ENCODE data around the gene PLEKHG4B. TPM values are rescaled to one million over a fixed set of nuclear protein-coding genes. Genes with fewer than 3 reads are reported as not detected.

Gene PLEKHG4B
- total RNA-seq, 5 donors from 2014 or later (not counting 1 experiment from before 2014, with no cell fraction given), result 0.06 to 0.09 TPM; not detected in 3

- peaks cover 5 to 9% (median 6%) of the 10 kb centered on the region in 3 donors for H3K4me1 Mint-ChIP-seq
- no peak overlapping the region for H3K4me3 Mint-ChIP-seq
- DNase-seq, result no peak
- POLR2A ChIA-PET, result interaction anchor here in 1 of 2 donors (0.6 to 0.9 kb wide), 2 partner anchors 30 to 705 kb away, joined by 3 read pairs; partner anchors contain the start of genes BRD9, CCDC127, SDHA and TRIP13
- H3K9me3 Mint-ChIP-seq, result no peaks in the 10 kb centered on the region
- CTCF ChIA-PET, result interaction anchor here in 1 of 2 donors (1.3 to 1.5 kb wide), 2 partner anchors 30 to 32 kb away, joined by 4 to 9 read pairs; partner anchors contain the start of genes CCDC127 and SDHA
- Histone ChIP-seq H3K27me3 (replicated peaks in 1 of 2; ENCODE audit: control insufficient read depth in 2 of 2, extremely low read depth in 1 of 2, insufficient read depth in 2 of 2, low read length in 1 of 2) (peaks cover 0 to 53% of the 10 kb centered on the region in 2 experiments), H3K27ac (ENCODE audit: low read length) (no peak overlapping the region), H3K4me3 (ENCODE audit: control insufficient read depth in 1 of 2, extremely low read depth in 1 of 2, low read length in 1 of 2) (no peak overlapping the region), H3K36me3 (ENCODE audit: control insufficient read depth in 2 of 2, extremely low read depth in 1 of 2, insufficient read depth in 1 of 2, low read length in 1 of 2) (no peaks in the 10 kb centered on the region), H3K9me3 (no peaks in the 10 kb centered on the region), H3K4me1 (ENCODE audit: control insufficient read depth in 1 of 2, extremely low read depth in 1 of 2, insufficient read depth in 2 of 2, low read length in 2 of 2) (peaks cover 0 to 19% of the 10 kb centered on the region in 2 experiments)
- WGBS (ENCODE audit: insufficient coverage), result 71% methylated on average over 20 of the region's 21 CpGs
- no peaks in the 10 kb centered on the region for H3K36me3 Mint-ChIP-seq
- no peak overlapping the region for H3K27ac Mint-ChIP-seq
- H3K27me3 Mint-ChIP-seq, result peaks cover 0 to 18% of the 10 kb centered on the region in 2 donors
- no peak for ATAC-seq (replicated peaks in 1 of 4)
Measured at GRCh38 chr5:187617-188451, 95.9 kb downstream of the PLEKHG4B start.

GRCh38 chr5:188488-189481 is 96.8 kb downstream of the PLEKHG4B start:
- peak; percentile 68 to 91 (median 83) for DNase-seq
- H3K9me3 Mint-ChIP-seq, result no peaks in the 10 kb centered on the region
- peaks cover 0 to 15% of the 10 kb centered on the region in 2 donors for H3K27me3 Mint-ChIP-seq
- ChIA-PET POLR2A (interaction anchor here in 1 of 2 donors (0.6 to 0.9 kb wide), 2 partner anchors 29 to 704 kb away, joined by 3 read pairs; partner anchors contain the start of genes BRD9, CCDC127, SDHA and TRIP13), CTCF (interaction anchor here in 1 of 2 donors (1.3 to 1.5 kb wide), 2 partner anchors 29 to 31 kb away, joined by 4 to 9 read pairs; partner anchors contain the start of genes CCDC127 and SDHA)
- H3K4me1 Mint-ChIP-seq, result peaks cover 5 to 9% (median 6%) of the 10 kb centered on the region in 3 donors
- peaks cover 0 to 19% of the 10 kb centered on the region in 2 experiments for H3K4me1 ChIP-seq (ENCODE audit: control insufficient read depth in 1 of 2, extremely low read depth in 1 of 2, insufficient read depth in 2 of 2, low read length in 2 of 2)
- no peak overlapping the region for H3K27ac Mint-ChIP-seq
- no peaks in the 10 kb centered on the region for H3K36me3 Mint-ChIP-seq
- peaks cover 0 to 62% of the 10 kb centered on the region in 2 experiments for H3K27me3 ChIP-seq (replicated peaks in 1 of 2; ENCODE audit: control insufficient read depth in 2 of 2, extremely low read depth in 1 of 2, insufficient read depth in 2 of 2, low read length in 1 of 2)
- ATAC-seq (replicated peaks in 1 of 4), result peak; percentile 92 to 95 (median 94)
- no peak overlapping the region for H3K4me3 ChIP-seq (ENCODE audit: control insufficient read depth in 1 of 2, extremely low read depth in 1 of 2, low read length in 1 of 2)
- H3K36me3 ChIP-seq (ENCODE audit: control insufficient read depth in 2 of 2, extremely low read depth in 1 of 2, insufficient read depth in 1 of 2, low read length in 1 of 2), result no peaks in the 10 kb centered on the region
- 42% methylated on average over 37 of the region's 37 CpGs for WGBS (ENCODE audit: insufficient coverage)
- no peak overlapping the region for H3K27ac ChIP-seq (ENCODE audit: low read length)
- H3K4me3 Mint-ChIP-seq, result peak overlapping the region in 1 of 3 donors; percentile 43
- no peaks in the 10 kb centered on the region for H3K9me3 ChIP-seq

GRCh38 chr5:189486-189885 is 97.5 kb downstream of the PLEKHG4B start:
- ATAC-seq (replicated peaks in 1 of 4) (no peak), DNase-seq (no peak)
- Histone ChIP-seq H3K36me3 (ENCODE audit: control insufficient read depth in 2 of 2, extremely low read depth in 1 of 2, insufficient read depth in 1 of 2, low read length in 1 of 2) (no peaks in the 10 kb centered on the region), H3K4me1 (ENCODE audit: control insufficient read depth in 1 of 2, extremely low read depth in 1 of 2, insufficient read depth in 2 of 2, low read length in 2 of 2) (peaks cover 0 to 19% of the 10 kb centered on the region in 2 experiments), H3K27ac (ENCODE audit: low read length) (no peak overlapping the region), H3K4me3 (ENCODE audit: control insufficient read depth in 1 of 2, extremely low read depth in 1 of 2, low read length in 1 of 2) (no peak overlapping the region), H3K27me3 (replicated peaks in 1 of 2; ENCODE audit: control insufficient read depth in 2 of 2, extremely low read depth in 1 of 2, insufficient read depth in 2 of 2, low read length in 1 of 2) (peaks cover 0 to 62% of the 10 kb centered on the region in 2 experiments), H3K9me3 (no peaks in the 10 kb centered on the region)
- peaks cover 0 to 15% of the 10 kb centered on the region in 2 donors for H3K27me3 Mint-ChIP-seq
- ChIA-PET CTCF (no interaction called here), POLR2A (no interaction called here)
- no peak overlapping the region for H3K4me3 Mint-ChIP-seq
- peaks cover 5 to 9% (median 6%) of the 10 kb centered on the region in 3 donors for H3K4me1 Mint-ChIP-seq
- 100% methylated on average over 1 of the region's 10 CpGs for WGBS (ENCODE audit: insufficient coverage)
- H3K9me3 Mint-ChIP-seq, result no peaks in the 10 kb centered on the region
- no peak overlapping the region for H3K27ac Mint-ChIP-seq
- no peaks in the 10 kb centered on the region for H3K36me3 Mint-ChIP-seq

GRCh38 chr5:189976-190365 is 98.0 kb downstream of the PLEKHG4B start:
- no peak for DNase-seq
- no peak overlapping the region for H3K4me3 Mint-ChIP-seq
- H3K4me1 Mint-ChIP-seq, result peaks cover 5 to 9% (median 6%) of the 10 kb centered on the region in 3 donors
- H3K27me3 Mint-ChIP-seq, result peaks cover 0 to 12% of the 10 kb centered on the region in 2 donors
- no peak for ATAC-seq (replicated peaks in 1 of 4)
- WGBS (ENCODE audit: insufficient coverage), result 60% methylated on average over 2 of the region's 11 CpGs
- ChIA-PET POLR2A (no interaction called here), CTCF (no interaction called here)
- H3K4me3 ChIP-seq (ENCODE audit: control insufficient read depth in 1 of 2, extremely low read depth in 1 of 2, low read length in 1 of 2), result no peak overlapping the region
- H3K36me3 ChIP-seq (ENCODE audit: control insufficient read depth in 2 of 2, extremely low read depth in 1 of 2, insufficient read depth in 1 of 2, low read length in 1 of 2), result no peaks in the 10 kb centered on the region
- H3K4me1 ChIP-seq (ENCODE audit: control insufficient read depth in 1 of 2, extremely low read depth in 1 of 2, insufficient read depth in 2 of 2, low read length in 2 of 2), result peaks cover 0 to 19% of the 10 kb centered on the region in 2 experiments
- no peaks in the 10 kb centered on the region for H3K36me3 Mint-ChIP-seq
- H3K27ac Mint-ChIP-seq, result no peak overlapping the region
- H3K27me3 ChIP-seq (replicated peaks in 1 of 2; ENCODE audit: control insufficient read depth in 2 of 2, extremely low read depth in 1 of 2, insufficient read depth in 2 of 2, low read length in 1 of 2), result peaks cover 0 to 62% of the 10 kb centered on the region in 2 experiments
- H3K9me3 Mint-ChIP-seq, result no peaks in the 10 kb centered on the region
- no peak overlapping the region for H3K27ac ChIP-seq (ENCODE audit: low read length)
- H3K9me3 ChIP-seq, result no peaks in the 10 kb centered on the region

- H3K4me1 ChIP-seq (ENCODE audit: control insufficient read depth in 1 of 2, extremely low read depth in 1 of 2, insufficient read depth in 2 of 2, low read length in 2 of 2), result peaks cover 0 to 19% of the 10 kb centered on the region in 2 experiments
- POLR2A ChIA-PET, result no interaction called here
- H3K9me3 ChIP-seq, result no peaks in the 10 kb centered on the region
- peaks cover 0 to 66% of the 10 kb centered on the region in 2 experiments for H3K27me3 ChIP-seq (replicated peaks in 1 of 2; ENCODE audit: control insufficient read depth in 2 of 2, extremely low read depth in 1 of 2, insufficient read depth in 2 of 2, low read length in 1 of 2)
- no peak for ATAC-seq (replicated peaks in 1 of 4)
- DNase-seq, result no peak
- Mint-ChIP-seq H3K4me3 (peak overlapping the region in 1 of 3 donors; percentile 57), H3K4me1 (peaks cover 5 to 9% (median 6%) of the 10 kb centered on the region in 3 donors), H3K27me3 (peaks cover 0 to 12% of the 10 kb centered on the region in 2 donors), H3K36me3 (no peaks in the 10 kb centered on the region), H3K27ac (no peak overlapping the region), H3K9me3 (no peaks in the 10 kb centered on the region)
- H3K36me3 ChIP-seq (ENCODE audit: control insufficient read depth in 2 of 2, extremely low read depth in 1 of 2, insufficient read depth in 1 of 2, low read length in 1 of 2), result no peaks in the 10 kb centered on the region
- H3K27ac ChIP-seq (ENCODE audit: low read length), result no peak overlapping the region
- H3K4me3 ChIP-seq (ENCODE audit: control insufficient read depth in 1 of 2, extremely low read depth in 1 of 2, low read length in 1 of 2), result no peak overlapping the region
- CTCF ChIA-PET, result no interaction called here
- WGBS (ENCODE audit: insufficient coverage), result 83% methylated on average over 8 of the region's 16 CpGs
Measured at GRCh38 chr5:190366-191035, 98.5 kb downstream of the PLEKHG4B start.
